Smooth muscle cell (in vitro differentiated cells): ENCODE data around the gene CDKN2B-AS1. TPM values are rescaled to one million over a fixed set of nuclear protein-coding genes. Genes with fewer than 3 reads are reported as not detected.

Experiments
- DNase-seq: peaks from one replicate; lab custom pipeline; 2025; ENCODE audit not compliant: unreplicated experiment; lab: John Stamatoyannopoulos, UW
- H2AFZ ChIP-seq: fragments of 200-600 bp; sonication (generic); 2 replicates; pipeline ENCODE4 v1.6.0; 2016; ENCODE audit warnings: antibody characterized with exemption, low read depth, mild to moderate bottlenecking
- H3F3A ChIP-seq: fragments of 200-600 bp; sonication (generic); 2 replicates; pipeline ENCODE4 v1.6.0; 2017; ENCODE audit warnings: antibody characterized with exemption, low read depth
- H3K27ac ChIP-seq: fragments of 200-600 bp; sonication (generic); 2 replicates; pipeline ENCODE4 v1.5.1; 2016; ENCODE audit warnings: low read depth, mild to moderate bottlenecking
- H3K27me3 ChIP-seq: fragments of 200-600 bp; sonication (generic); 2 replicates; pipeline ENCODE4 v1.6.1; 2016; ENCODE audit warnings: low read depth, mild to moderate bottlenecking
- H3K36me3 ChIP-seq: fragments of 200-600 bp; sonication (generic); 2 replicates; pipeline ENCODE4 v1.5.1; 2016; ENCODE audit warnings: low read depth
- H3K4me1 ChIP-seq: fragments of 200-600 bp; sonication (generic); 2 replicates; pipeline ENCODE4 v1.5.1; 2016; ENCODE audit warnings: low read depth
- H3K4me2 ChIP-seq: fragments of 200-600 bp; sonication (generic); 2 replicates; pipeline ENCODE4 v1.6.0; 2016; ENCODE audit warnings: mild to moderate bottlenecking
- H3K4me3 ChIP-seq: fragments of 200-600 bp; sonication (generic); 2 replicates; pipeline ENCODE4 v1.5.1; 2016; ENCODE audit warnings: mild to moderate bottlenecking
- H3K79me2 ChIP-seq: fragments of 200-600 bp; sonication (generic); 2 replicates; pipeline ENCODE4 v1.6.0; 2016; ENCODE audit warnings: low read depth, mild to moderate bottlenecking
- H3K9ac ChIP-seq: fragments of 200-600 bp; sonication (generic); 2 replicates; pipeline ENCODE4 v1.6.0; 2016; ENCODE audit warnings: low read depth
- H3K9me3 ChIP-seq: fragments of 200-600 bp; sonication (generic); replicated peaks from 2 replicates; pipeline ENCODE4 v1.5.1; 2016; ENCODE audit warnings: low read depth
- H4K20me1 ChIP-seq: fragments of 200-600 bp; sonication (generic); 2 replicates; pipeline ENCODE4 v1.6.0; 2016; ENCODE audit warnings: low read depth
- WGBS: methylation state at CpG from one replicate; pipeline ENCODE4 v1.1.7; 2016; ENCODE audit warnings: low lambda C conversion rate; 5-methylcytosine and 5-hydroxymethylcytosine counted together
- polyA plus RNA-seq: library from polyadenylated mRNA; unstranded; fragments of >200 nt; fragmentation: Nextera tagmentation; extraction: Ambion mirVana; gene quantifications from 2 replicates; pipeline ENCODE4 v1.2.1, GENCODE V29; 2016
- total RNA-seq: library from RNA; depleted of rRNA; stranded (reverse); fragments of >200 nt; gene quantifications from 2 replicates; pipeline ENCODE4 v1.2.3, GENCODE V29; 2014
- TF ChIP-seq, protein P1 (sequence below): fragments of 200-600 bp; sonication (generic); IDR thresholded peaks from 2 replicates; pipeline ENCODE4 v1.5.1; 2017; ENCODE audit warnings: borderline replicate concordance, mild to moderate bottlenecking, antibody characterized with exemption; ENCODE audit not compliant: insufficient read depth, poor library complexity, severe bottlenecking

The CDKN2B-AS1 gene
- total and polyA plus RNA-seq, 2 experiments from 2014 or later = 32.7 to 38.5 TPM

DNA sequence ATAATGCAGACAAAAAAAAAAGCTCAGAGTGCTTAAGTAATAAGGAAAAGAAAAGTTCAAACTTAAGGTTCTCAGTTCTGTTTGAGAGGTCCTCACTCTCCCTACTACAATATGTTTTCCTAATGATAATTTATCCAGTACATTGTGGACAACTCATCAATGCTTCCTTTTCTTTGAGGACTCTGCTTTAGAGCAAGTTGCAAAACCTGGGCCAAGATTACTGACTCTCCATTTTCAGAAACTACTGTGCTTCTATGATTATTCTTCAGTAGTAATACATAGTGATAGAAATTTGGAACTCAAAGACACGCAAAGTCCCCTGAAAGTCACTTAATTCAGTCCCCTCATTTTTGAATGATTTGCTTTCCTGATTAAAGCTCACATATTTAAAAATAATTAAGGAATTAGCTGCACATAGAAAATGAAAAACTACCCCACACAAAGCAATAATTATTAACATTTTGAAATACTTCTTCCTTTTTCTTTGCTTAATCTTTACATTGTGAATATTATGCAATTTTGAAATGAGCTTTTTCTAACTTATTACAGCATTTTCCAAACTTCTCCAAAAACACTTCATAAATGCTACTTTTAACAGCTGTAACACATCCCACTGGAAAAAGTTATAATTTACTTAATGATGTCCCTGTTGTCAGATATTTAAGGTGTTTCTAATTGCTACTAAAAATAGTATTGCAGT, 11.6 kb upstream of the CDKN2B-AS1 start:
- Histone ChIP-seq H3K27me3 (peaks cover 81% of the 10 kb centered on the region), H3K27ac (no peak overlapping the region), H3K4me2 (no peak overlapping the region), H4K20me1 (no peaks in the 10 kb centered on the region), H3K9ac (no peak overlapping the region), H3F3A (no peaks in the 10 kb centered on the region), H3K4me3 (no peak overlapping the region), H2AFZ (no peak overlapping the region), H3K79me2 (no peaks in the 10 kb centered on the region), H3K36me3 (no peaks in the 10 kb centered on the region), H3K9me3 (no peaks in the 10 kb centered on the region), H3K4me1 (no peaks in the 10 kb centered on the region)
- 76% methylated on average over 1 of the region's 1 CpG for WGBS
- DNase-seq = no peak
- TF ChIP-seq, protein P1, sequence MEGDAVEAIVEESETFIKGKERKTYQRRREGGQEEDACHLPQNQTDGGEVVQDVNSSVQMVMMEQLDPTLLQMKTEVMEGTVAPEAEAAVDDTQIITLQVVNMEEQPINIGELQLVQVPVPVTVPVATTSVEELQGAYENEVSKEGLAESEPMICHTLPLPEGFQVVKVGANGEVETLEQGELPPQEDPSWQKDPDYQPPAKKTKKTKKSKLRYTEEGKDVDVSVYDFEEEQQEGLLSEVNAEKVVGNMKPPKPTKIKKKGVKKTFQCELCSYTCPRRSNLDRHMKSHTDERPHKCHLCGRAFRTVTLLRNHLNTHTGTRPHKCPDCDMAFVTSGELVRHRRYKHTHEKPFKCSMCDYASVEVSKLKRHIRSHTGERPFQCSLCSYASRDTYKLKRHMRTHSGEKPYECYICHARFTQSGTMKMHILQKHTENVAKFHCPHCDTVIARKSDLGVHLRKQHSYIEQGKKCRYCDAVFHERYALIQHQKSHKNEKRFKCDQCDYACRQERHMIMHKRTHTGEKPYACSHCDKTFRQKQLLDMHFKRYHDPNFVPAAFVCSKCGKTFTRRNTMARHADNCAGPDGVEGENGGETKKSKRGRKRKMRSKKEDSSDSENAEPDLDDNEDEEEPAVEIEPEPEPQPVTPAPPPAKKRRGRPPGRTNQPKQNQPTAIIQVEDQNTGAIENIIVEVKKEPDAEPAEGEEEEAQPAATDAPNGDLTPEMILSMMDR = no peak

DNA sequence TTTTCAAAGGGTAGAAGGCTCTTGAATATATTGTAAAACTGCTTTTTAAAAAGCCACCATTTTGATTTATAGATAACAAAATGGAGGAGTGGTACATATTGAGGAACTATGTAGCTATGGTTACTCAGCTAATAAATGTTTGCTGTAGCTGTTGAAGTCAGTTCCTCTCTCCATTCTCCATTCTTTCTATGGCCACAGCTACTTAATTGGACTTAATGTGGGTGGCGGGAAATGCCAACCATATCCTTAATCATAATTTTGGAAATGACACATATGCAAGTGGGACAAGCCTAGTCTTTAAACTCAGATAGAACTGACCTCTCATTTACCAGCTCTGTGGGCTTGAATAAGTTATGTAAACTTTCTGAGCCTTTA, 11.0 kb upstream of the CDKN2B-AS1 start:
- no peak overlapping the region for H3K27ac ChIP-seq
- H3K9ac ChIP-seq = no peak overlapping the region
- no peaks in the 10 kb centered on the region for H3K9me3 ChIP-seq
- no peak overlapping the region for H2AFZ ChIP-seq
- 75% methylated on average over 1 of the region's 1 CpG for WGBS
- H3F3A ChIP-seq = no peaks in the 10 kb centered on the region
- no peaks in the 10 kb centered on the region for H3K4me1 ChIP-seq
- no peaks in the 10 kb centered on the region for H4K20me1 ChIP-seq
- H3K4me3 ChIP-seq = no peak overlapping the region
- H3K4me2 ChIP-seq = no peak overlapping the region
- H3K36me3 ChIP-seq = no peaks in the 10 kb centered on the region
- H3K27me3 ChIP-seq = peaks cover 79% of the 10 kb centered on the region
- no peak for DNase-seq
- H3K79me2 ChIP-seq = no peaks in the 10 kb centered on the region
- TF ChIP-seq, protein P1 = no peak

DNA sequence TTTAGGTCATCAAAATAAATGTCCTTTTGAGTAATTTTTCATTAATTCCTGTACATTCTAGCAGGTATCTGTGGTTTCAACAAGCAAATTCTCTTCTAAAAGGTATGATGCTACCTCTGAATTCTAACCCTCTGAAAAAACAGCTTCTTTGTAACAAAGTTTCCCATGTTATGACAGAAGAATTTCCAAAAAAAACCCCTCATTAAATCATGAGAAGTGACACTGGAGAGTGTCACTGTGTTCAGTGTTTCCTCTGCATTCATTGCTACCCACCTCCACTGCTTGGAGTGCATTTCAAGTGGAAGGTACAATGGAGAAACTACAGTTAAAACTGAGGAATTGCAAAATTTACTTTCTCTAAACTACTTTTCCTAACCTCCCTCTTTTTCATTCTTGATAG, 10.5 kb upstream of the CDKN2B-AS1 start:
- H4K20me1 ChIP-seq = no peaks in the 10 kb centered on the region
- no peak overlapping the region for H2AFZ ChIP-seq
- peaks cover 79% of the 10 kb centered on the region for H3K27me3 ChIP-seq
- no peaks in the 10 kb centered on the region for H3K79me2 ChIP-seq
- H3K4me1 ChIP-seq = no peaks in the 10 kb centered on the region
- no peak overlapping the region for H3K9ac ChIP-seq
- H3K4me3 ChIP-seq = no peak overlapping the region
- H3K27ac ChIP-seq = no peak overlapping the region
- no peaks in the 10 kb centered on the region for H3K9me3 ChIP-seq
- H3F3A ChIP-seq = no peaks in the 10 kb centered on the region
- no peak overlapping the region for H3K4me2 ChIP-seq
- TF ChIP-seq, protein P1 = no peak
- H3K36me3 ChIP-seq = no peaks in the 10 kb centered on the region
- DNase-seq = no peak
